ENCODE results near the gene SLC25A26.

DNA sequence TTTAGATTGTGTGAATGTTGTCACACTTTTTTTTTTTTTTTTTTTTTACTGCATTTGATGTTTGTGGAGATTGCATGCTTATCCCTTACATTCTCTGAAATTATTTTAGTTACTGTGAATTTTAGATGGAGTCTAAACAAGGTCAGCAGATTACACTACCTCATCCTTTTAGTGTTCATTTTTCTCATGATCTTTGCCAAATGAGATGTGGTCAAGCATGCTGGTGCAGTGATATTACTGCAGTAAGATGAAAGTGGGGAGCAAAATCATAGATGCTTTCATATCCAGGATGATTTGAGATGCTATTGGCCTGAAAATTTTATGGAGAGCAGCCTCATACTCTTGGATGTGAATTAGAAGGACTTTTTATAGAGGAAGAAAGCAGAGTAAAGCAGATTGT lies 45.8 kb downstream of the SLC25A26 start:
- TF ChIP-seq, protein P1, sequence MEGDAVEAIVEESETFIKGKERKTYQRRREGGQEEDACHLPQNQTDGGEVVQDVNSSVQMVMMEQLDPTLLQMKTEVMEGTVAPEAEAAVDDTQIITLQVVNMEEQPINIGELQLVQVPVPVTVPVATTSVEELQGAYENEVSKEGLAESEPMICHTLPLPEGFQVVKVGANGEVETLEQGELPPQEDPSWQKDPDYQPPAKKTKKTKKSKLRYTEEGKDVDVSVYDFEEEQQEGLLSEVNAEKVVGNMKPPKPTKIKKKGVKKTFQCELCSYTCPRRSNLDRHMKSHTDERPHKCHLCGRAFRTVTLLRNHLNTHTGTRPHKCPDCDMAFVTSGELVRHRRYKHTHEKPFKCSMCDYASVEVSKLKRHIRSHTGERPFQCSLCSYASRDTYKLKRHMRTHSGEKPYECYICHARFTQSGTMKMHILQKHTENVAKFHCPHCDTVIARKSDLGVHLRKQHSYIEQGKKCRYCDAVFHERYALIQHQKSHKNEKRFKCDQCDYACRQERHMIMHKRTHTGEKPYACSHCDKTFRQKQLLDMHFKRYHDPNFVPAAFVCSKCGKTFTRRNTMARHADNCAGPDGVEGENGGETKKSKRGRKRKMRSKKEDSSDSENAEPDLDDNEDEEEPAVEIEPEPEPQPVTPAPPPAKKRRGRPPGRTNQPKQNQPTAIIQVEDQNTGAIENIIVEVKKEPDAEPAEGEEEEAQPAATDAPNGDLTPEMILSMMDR (CRISPR knock-in tag; IDR thresholded peaks at IDR 0.05) = no peak
- TF ChIP-seq ZNF644 (CRISPR knock-in tag; IDR thresholded peaks at IDR 0.05; ENCODE audit: low read depth) = no peak
- TF ChIP-seq ZNF629 (CRISPR knock-in tag; conservative IDR thresholded peaks at IDR 0.05) = no peak
- no peak for TF ChIP-seq ZNF224 (CRISPR knock-in tag; IDR thresholded peaks at IDR 0.05)
- no peak for TF ChIP-seq ISL2 (CRISPR knock-in tag; IDR thresholded peaks at IDR 0.05)
- no peak for TF ChIP-seq ZSCAN12 (CRISPR knock-in tag; IDR thresholded peaks at IDR 0.05)
- TF ChIP-seq, protein P2, sequence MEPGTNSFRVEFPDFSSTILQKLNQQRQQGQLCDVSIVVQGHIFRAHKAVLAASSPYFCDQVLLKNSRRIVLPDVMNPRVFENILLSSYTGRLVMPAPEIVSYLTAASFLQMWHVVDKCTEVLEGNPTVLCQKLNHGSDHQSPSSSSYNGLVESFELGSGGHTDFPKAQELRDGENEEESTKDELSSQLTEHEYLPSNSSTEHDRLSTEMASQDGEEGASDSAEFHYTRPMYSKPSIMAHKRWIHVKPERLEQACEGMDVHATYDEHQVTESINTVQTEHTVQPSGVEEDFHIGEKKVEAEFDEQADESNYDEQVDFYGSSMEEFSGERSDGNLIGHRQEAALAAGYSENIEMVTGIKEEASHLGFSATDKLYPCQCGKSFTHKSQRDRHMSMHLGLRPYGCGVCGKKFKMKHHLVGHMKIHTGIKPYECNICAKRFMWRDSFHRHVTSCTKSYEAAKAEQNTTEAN (CRISPR knock-in tag; conservative IDR thresholded peaks at IDR 0.05) = no peak
